CD4-positive, alpha-beta T cell treated with Interleukin-1 beta for 1 hour (primary cell): ENCODE measurements around the gene FAN1.

Experiments
- DNase-seq, 2 donors: peaks; one replicate each; pipeline ENCODE4 v3.0.0-alpha.2; 2020 to 2022

The FAN1 gene

GRCh38 chr15:30962659-30963058, 58.9 kb downstream of the FAN1 start:
- no peak for DNase-seq

- no peak for DNase-seq
Observed at GRCh38 chr15:30963681-30964080, 60.0 kb downstream of the FAN1 start.

- no peak for DNase-seq
Observed at GRCh38 chr15:30969724-30970123, 66.0 kb downstream of the FAN1 start.

- DNase-seq = no peak
Observed at GRCh38 chr15:30973379-30973778, 69.7 kb downstream of the FAN1 start.

GRCh38 chr15:30974112-30974511, 70.4 kb downstream of the FAN1 start:
- no peak for DNase-seq

GRCh38 chr15:30978328-30978727, 74.6 kb downstream of the FAN1 start:
- DNase-seq = no peak

- no peak for DNase-seq
Observed at GRCh38 chr15:30979457-30979856, 75.7 kb downstream of the FAN1 start.

GRCh38 chr15:30984118-30984517, 80.4 kb downstream of the FAN1 start:
- DNase-seq = no peak

GRCh38 chr15:30984542-30984941, 80.8 kb downstream of the FAN1 start:
- DNase-seq = no peak

GRCh38 chr15:30985081-30985531, 81.4 kb downstream of the FAN1 start:
- DNase-seq = no peak

- DNase-seq = no peak
Observed at GRCh38 chr15:30990036-30990435, 86.3 kb downstream of the FAN1 start.

GRCh38 chr15:30990446-30991254, 86.9 kb downstream of the FAN1 start:
- DNase-seq = peak in 1 of 2 donors; percentile 3

- DNase-seq = peak; percentile 78 to 81
Observed at GRCh38 chr15:30991255-30992235, 87.8 kb downstream of the FAN1 start, which contains the start of gene MTMR10. TSS of gene MTMR10 (minus strand) at chr15:30991628. CDS start at chr15:30991506, 122 bp downstream.

GRCh38 chr15:30992249-30992864, 88.6 kb downstream of the FAN1 start:
- DNase-seq = no peak
